ENCODE measurements around the gene TOB1.

TOB1 gene

GRCh38 chr17:50908860-50909764, 43.0 kb upstream of the TOB1 start:
- DNase-seq (ENCODE audit: low read depth) = no peak
- H3K4me3 ChIP-seq (ENCODE audit: low read depth, low read length) = no peak overlapping the region
- TF ChIP-seq CTCF (IDR thresholded peaks at IDR 0.05; ENCODE audit: low read depth, low read length, missing control alignments) = no peak

- no peak for DNase-seq (ENCODE audit: low read depth)
- no peak overlapping the region for H3K4me3 ChIP-seq (ENCODE audit: low read depth, low read length)
- no peak for TF ChIP-seq CTCF (IDR thresholded peaks at IDR 0.05; ENCODE audit: low read depth, low read length, missing control alignments)
Observed at GRCh38 chr17:50908140-50908859, 42.1 kb upstream of the TOB1 start.

- no peak for DNase-seq (ENCODE audit: low read depth)
- H3K4me3 ChIP-seq (ENCODE audit: low read depth, low read length) = no peak overlapping the region
- TF ChIP-seq CTCF (IDR thresholded peaks at IDR 0.05; ENCODE audit: low read depth, low read length, missing control alignments) = no peak
Observed at GRCh38 chr17:50906443-50906842, 40.3 kb upstream of the TOB1 start.

GRCh38 chr17:50905460-50905803, 39.3 kb upstream of the TOB1 start:
- H3K4me3 ChIP-seq (ENCODE audit: low read depth, low read length) = no peak overlapping the region
- DNase-seq (ENCODE audit: low read depth) = no peak

GRCh38 chr17:50904518-50905459, 38.6 kb upstream of the TOB1 start:
- H3K4me3 ChIP-seq (ENCODE audit: low read depth, low read length) = no peak overlapping the region
- no peak for TF ChIP-seq CTCF (IDR thresholded peaks at IDR 0.05; ENCODE audit: low read depth, low read length, missing control alignments)
- DNase-seq (ENCODE audit: low read depth) = no peak

More at GRCh38 chr17:50905460-50905803, 39.3 kb upstream of the TOB1 start:
- TF ChIP-seq CTCF (IDR thresholded peaks at IDR 0.05; ENCODE audit: low read depth, low read length, missing control alignments) = no peak

Data from GM12864 (cell line).